Vagina (tissue), 2 donors: ENCODE measurements around the gene SLC25A34.

Experiments
- POLR2A ChIP-seq, 2 donors: fragments of 450-650 bp; IDR thresholded peaks; one replicate each; pipeline ENCODE4 v1.6.1; 2017; ENCODE audit warnings: antibody characterized with exemption in 2 of 2, mild to moderate bottlenecking in 2 of 2, moderate library complexity in 2 of 2
- TF ChIP-seq, protein P1 (sequence below), 3 experiments: fragments of 450-650 bp in 2 of 3; fragments of 200-600 bp in 1 of 3; sonication (generic) in 1 of 3; IDR thresholded peaks; one replicate each; pipeline ENCODE4 v1.5.1; 2017 to 2019; ENCODE audit warnings: antibody characterized with exemption in 3 of 3, mild to moderate bottlenecking in 2 of 3, moderate library complexity in 2 of 3

DNA sequence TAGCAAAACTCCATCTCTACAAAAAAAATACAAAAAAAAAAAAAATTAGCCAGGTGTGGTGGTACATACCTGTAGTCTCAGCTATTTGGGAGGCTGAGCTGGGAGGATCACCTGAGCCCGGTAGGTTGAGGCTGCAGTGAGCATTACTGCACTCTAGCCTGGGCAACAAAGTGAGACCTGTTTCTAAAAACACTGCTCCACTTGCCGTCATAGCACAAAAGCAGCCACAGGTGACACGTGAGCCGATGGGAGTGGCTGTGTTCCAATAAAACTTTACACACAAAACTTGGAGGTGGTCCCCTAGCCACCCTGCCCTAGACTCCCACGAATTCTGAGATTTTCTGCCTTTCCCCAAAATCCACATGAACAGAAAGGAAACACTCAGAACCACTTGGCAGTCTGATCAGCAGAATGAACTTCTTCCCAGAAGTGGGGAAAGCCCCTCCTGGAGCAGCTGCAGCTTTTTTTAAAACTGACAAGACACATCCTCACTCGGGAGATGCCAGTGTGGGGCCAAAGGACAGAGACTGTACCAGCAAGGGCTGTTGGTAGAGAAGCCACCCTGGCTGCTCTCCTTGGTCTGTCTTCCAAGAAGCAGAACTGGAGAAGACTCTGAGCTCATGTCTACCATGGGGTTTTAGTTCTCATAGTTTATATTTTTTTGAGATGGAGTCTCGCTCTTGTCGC is 28.7 kb upstream of the SLC25A34 start:
- TF ChIP-seq, protein P1, sequence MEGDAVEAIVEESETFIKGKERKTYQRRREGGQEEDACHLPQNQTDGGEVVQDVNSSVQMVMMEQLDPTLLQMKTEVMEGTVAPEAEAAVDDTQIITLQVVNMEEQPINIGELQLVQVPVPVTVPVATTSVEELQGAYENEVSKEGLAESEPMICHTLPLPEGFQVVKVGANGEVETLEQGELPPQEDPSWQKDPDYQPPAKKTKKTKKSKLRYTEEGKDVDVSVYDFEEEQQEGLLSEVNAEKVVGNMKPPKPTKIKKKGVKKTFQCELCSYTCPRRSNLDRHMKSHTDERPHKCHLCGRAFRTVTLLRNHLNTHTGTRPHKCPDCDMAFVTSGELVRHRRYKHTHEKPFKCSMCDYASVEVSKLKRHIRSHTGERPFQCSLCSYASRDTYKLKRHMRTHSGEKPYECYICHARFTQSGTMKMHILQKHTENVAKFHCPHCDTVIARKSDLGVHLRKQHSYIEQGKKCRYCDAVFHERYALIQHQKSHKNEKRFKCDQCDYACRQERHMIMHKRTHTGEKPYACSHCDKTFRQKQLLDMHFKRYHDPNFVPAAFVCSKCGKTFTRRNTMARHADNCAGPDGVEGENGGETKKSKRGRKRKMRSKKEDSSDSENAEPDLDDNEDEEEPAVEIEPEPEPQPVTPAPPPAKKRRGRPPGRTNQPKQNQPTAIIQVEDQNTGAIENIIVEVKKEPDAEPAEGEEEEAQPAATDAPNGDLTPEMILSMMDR (IDR thresholded peaks at IDR 0.05): no peak
- no peak for TF ChIP-seq POLR2A (IDR thresholded peaks at IDR 0.05)
